Measurements from ENCODE around the gene TESMIN.

The TESMIN gene

GRCh38 chr11:68683536-68684384 lies 67.6 kb downstream of the TESMIN start:
- TF ChIP-seq CTCF (conservative IDR thresholded peaks at IDR 0.05; ENCODE audit: low read depth): no peak
- CTCF ChIA-PET: interaction anchor here (0.6 kb wide), 4 partner anchors 69 to 1513 kb away, joined by 3 to 5 read pairs (median 4); no protein-coding TSS in a partner anchor
- no peak for DNase-seq (ENCODE audit: low spot score)
- POLR2A ChIA-PET (ENCODE audit: low non-redundant PET): no interaction called here
- no peak overlapping the region for H3K27ac ChIP-seq

- no peak for TF ChIP-seq CTCF (conservative IDR thresholded peaks at IDR 0.05; ENCODE audit: low read depth)
- no peak for DNase-seq (ENCODE audit: low spot score)
- no peak overlapping the region for H3K27ac ChIP-seq
- ChIA-PET CTCF (interaction anchor here (0.6 kb wide), 1 partner anchor 324 kb away, joined by 3 read pairs; no protein-coding TSS in a partner anchor), POLR2A (ENCODE audit: low non-redundant PET) (no interaction called here)
These were observed 68.2 kb downstream of the TESMIN start for GRCh38 chr11:68683121-68683520.

GRCh38 chr11:68682531-68682961 lies 68.8 kb downstream of the TESMIN start:
- no peak for TF ChIP-seq CTCF (conservative IDR thresholded peaks at IDR 0.05; ENCODE audit: low read depth)
- CTCF ChIA-PET: no interaction called here
- no peak overlapping the region for H3K27ac ChIP-seq
- DNase-seq (ENCODE audit: low spot score): no peak
- POLR2A ChIA-PET (ENCODE audit: low non-redundant PET): no interaction called here

GRCh38 chr11:68680541-68681231 lies 70.6 kb downstream of the TESMIN start:
- CTCF ChIA-PET: interaction anchor here (0.6 to 0.7 kb wide), 2 partner anchors 106 to 398 kb away, joined by 3 read pairs; no protein-coding TSS in a partner anchor
- no peak for DNase-seq (ENCODE audit: low spot score)
- no peak for TF ChIP-seq CTCF (conservative IDR thresholded peaks at IDR 0.05; ENCODE audit: low read depth)
- no peak overlapping the region for H3K27ac ChIP-seq
- POLR2A ChIA-PET (ENCODE audit: low non-redundant PET): no interaction called here

GRCh38 chr11:68678031-68678441 lies 73.3 kb downstream of the TESMIN start:
- H3K27ac ChIP-seq: no peak overlapping the region

More at GRCh38 chr11:68678031-68678441, 73.3 kb downstream of the TESMIN start:
- ChIA-PET POLR2A (ENCODE audit: low non-redundant PET) (no interaction called here), CTCF (interaction anchor here (0.6 to 0.7 kb wide), 3 partner anchors 86 to 1849 kb away, joined by 3 read pairs; no protein-coding TSS in a partner anchor)
- TF ChIP-seq CTCF (conservative IDR thresholded peaks at IDR 0.05; ENCODE audit: low read depth): no peak
- no peak for DNase-seq (ENCODE audit: low spot score)

Data from RWPE1 (cell line).